HFF-Myc (cell line): Measurements from ENCODE around the gene ATF7IP.
"Not testable (repeated sequence)": the region's sequence is repeated elsewhere in the genome, so short reads cannot be mapped to it uniquely, and the experiment has no call there.

Source experiments
- DNase-seq: peaks from one replicate; pipeline ENCODE4 v3.0.0-alpha.2; 2011; ENCODE audit warnings: low read depth; ENCODE audit errors: extremely low read depth
- H3K4me3 ChIP-seq: replicated peaks from 2 replicates; pipeline ENCODE4 v1.5.1; 2011; ENCODE audit warnings: low read depth, mild to moderate bottlenecking, control low read depth, low read length
- CTCF ChIP-seq: IDR thresholded peaks from 2 replicates; pipeline ENCODE4 v1.5.1; 2012; ENCODE audit warnings: mild to moderate bottlenecking, low read depth, low read length, control low read depth; ENCODE audit errors: missing control alignments

Gene ATF7IP

GRCh38 chr12:14403293-14403692 is 37.8 kb downstream of the ATF7IP start:
- no peak for TF ChIP-seq CTCF
- no peak overlapping the region for H3K4me3 ChIP-seq
- no peak for DNase-seq

GRCh38 chr12:14403711-14404196 is 38.3 kb downstream of the ATF7IP start:
- H3K4me3 ChIP-seq, result no peak overlapping the region
- DNase-seq, result peak; percentile 60
- no peak for TF ChIP-seq CTCF

- not testable (repeated sequence) for H3K4me3 ChIP-seq, DNase-seq
Observed at GRCh38 chr12:14405407-14405806, 39.9 kb downstream of the ATF7IP start.

GRCh38 chr12:14408208-14408607 is 42.7 kb downstream of the ATF7IP start:
- TF ChIP-seq CTCF, result no peak
- DNase-seq, result no peak
- no peak overlapping the region for H3K4me3 ChIP-seq

GRCh38 chr12:14410177-14410576 is 44.7 kb downstream of the ATF7IP start:
- H3K4me3 ChIP-seq, result no peak overlapping the region
- TF ChIP-seq CTCF, result no peak
- DNase-seq, result no peak

- H3K4me3 ChIP-seq, result no peak overlapping the region
- DNase-seq, result no peak
- no peak for TF ChIP-seq CTCF
Observed at GRCh38 chr12:14410841-14411569, 45.5 kb downstream of the ATF7IP start.

GRCh38 chr12:14416658-14417057 is 51.2 kb downstream of the ATF7IP start:
- no peak overlapping the region for H3K4me3 ChIP-seq

More at GRCh38 chr12:14416658-14417057, 51.2 kb downstream of the ATF7IP start:
- peak; percentile 5 for TF ChIP-seq CTCF
- peak; percentile 59 for DNase-seq
